ENCODE data around the gene TUBGCP3.

TUBGCP3 gene

GRCh38 chr13:112442483-112443090, 145.4 kb downstream of the TUBGCP3 start:
- no peak for DNase-seq (ENCODE audit: low spot score)

GRCh38 chr13:112441779-112442310, 146.1 kb downstream of the TUBGCP3 start:
- no peak for DNase-seq (ENCODE audit: low spot score)

DNA sequence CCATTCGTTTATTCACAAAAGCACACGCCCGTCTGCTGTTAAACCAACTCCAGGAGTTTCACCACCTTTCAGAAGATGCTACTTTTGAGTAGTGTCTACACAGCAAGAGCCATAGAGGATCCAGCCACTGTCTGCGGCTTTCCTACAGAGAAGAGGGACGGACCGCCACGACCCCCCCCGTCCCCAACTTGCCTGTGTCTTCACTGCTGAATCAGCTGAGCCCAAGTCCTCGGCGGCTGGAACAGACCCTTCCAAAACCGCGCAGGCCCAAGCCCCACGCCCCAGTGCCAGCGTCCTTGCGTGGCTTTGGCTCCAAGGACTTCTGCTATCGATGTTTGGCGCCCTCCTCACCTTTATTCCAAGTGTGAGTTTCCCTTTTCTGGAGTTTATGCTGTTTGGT, 146.7 kb downstream of the TUBGCP3 start:
- DNase-seq (ENCODE audit: low spot score), result no peak

- no peak for DNase-seq (ENCODE audit: low spot score)
These were observed 149.4 kb downstream of the TUBGCP3 start for GRCh38 chr13:112438515-112438914.

DNA sequence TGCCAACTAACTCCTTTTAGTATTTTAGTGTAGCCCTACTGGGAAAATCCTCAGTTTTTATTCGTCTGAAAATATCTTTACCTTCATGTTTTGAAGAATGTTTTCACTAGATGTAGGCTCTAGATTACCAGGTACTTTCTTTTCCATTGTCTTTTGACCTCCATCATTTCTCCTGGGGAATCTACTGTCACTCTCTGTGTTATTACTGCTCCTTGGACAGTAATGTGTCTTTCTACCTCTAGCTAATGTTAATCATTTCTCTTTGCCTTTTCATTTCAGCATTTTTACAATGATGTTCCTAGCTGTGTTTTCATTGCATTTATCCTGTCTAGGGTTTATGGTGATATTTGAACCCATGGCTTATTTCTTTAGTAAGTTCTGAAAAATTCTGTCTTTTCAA, 149.9 kb downstream of the TUBGCP3 start:
- DNase-seq (ENCODE audit: low spot score), result no peak

DNA sequence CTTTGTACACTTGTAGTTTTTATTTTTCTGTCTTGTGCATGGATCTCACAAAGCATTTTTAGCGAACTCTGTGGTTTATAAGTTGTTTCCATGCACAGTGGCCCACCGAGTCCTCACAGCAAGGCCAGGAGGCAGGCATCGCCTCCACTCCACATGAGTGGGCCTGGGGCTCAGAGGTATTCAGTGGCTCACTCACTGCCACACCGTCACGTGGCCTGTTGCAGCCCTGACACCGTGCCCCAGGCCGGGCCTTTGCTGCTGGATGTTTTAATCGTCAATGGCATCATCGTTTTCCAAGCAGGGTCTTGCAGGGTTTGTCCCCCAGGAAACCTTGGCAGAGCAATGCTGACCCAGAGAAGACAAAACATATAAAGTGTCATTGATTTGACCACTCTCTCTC, 152.0 kb downstream of the TUBGCP3 start:
- DNase-seq (ENCODE audit: low spot score), result no peak

Data from pons (tissue), 1 donor.